H9 (cell line): ENCODE measurements around the gene SYT7. TPM values are rescaled to one million over a fixed set of nuclear protein-coding genes. Genes with fewer than 3 reads are reported as not detected.

Experiments
- DNase-seq: peaks from one replicate; pipeline ENCODE4 v3.0.0-alpha.2; 2017
- H2AFZ ChIP-seq: one replicate; pipeline ENCODE4 v1.6.1; 2013; ENCODE audit warnings: mild to moderate bottlenecking, low read length, control low read depth, moderate library complexity
- H2AK5ac ChIP-seq: 2 replicates; pipeline ENCODE4 v1.6.1; 2013; ENCODE audit warnings: low read length, control low read depth, mixed read lengths; ENCODE audit not compliant: insufficient read length
- H2BK120ac ChIP-seq: one replicate; pipeline ENCODE4 v1.6.1; 2013; ENCODE audit warnings: low read depth, mild to moderate bottlenecking, low read length, control low read depth, inconsistent platforms; ENCODE audit not compliant: poor library complexity, severe bottlenecking
- H2BK12ac ChIP-seq: 2 replicates; pipeline ENCODE4 v1.6.1; 2013; ENCODE audit warnings: low read length, control low read depth, mixed read lengths, low read depth; ENCODE audit not compliant: insufficient read length
- H2BK15ac ChIP-seq: 2 replicates; pipeline ENCODE4 v1.6.1; 2013; ENCODE audit warnings: low read depth, low read length, control low read depth
- H2BK20ac ChIP-seq: one replicate; pipeline ENCODE4 v1.6.1; 2013; ENCODE audit warnings: low read depth, mild to moderate bottlenecking, low read length, control low read depth, inconsistent platforms; ENCODE audit not compliant: poor library complexity, severe bottlenecking
- H2BK5ac ChIP-seq: 2 replicates; pipeline ENCODE4 v1.6.1; 2013; ENCODE audit warnings: low read length, control low read depth, mixed read lengths; ENCODE audit not compliant: insufficient read length
- H3K14ac ChIP-seq: 2 replicates; pipeline ENCODE4 v1.6.1; 2013; ENCODE audit warnings: low read length, control low read depth; ENCODE audit not compliant: insufficient read depth
- H3K18ac ChIP-seq: 2 replicates; pipeline ENCODE4 v1.6.1; 2013; ENCODE audit warnings: low read depth, mild to moderate bottlenecking, mixed read lengths, low read length, control low read depth; ENCODE audit not compliant: insufficient read length
- H3K23ac ChIP-seq: 2 replicates; pipeline ENCODE4 v1.6.1; 2013; ENCODE audit warnings: low read length, control low read depth, mixed read lengths, low read depth; ENCODE audit not compliant: insufficient read length
- H3K23me2 ChIP-seq: 2 replicates; pipeline ENCODE4 v1.6.1; 2013; ENCODE audit warnings: low read depth, mild to moderate bottlenecking, mixed read lengths, low read length, control low read depth; ENCODE audit not compliant: insufficient read length, poor library complexity, severe bottlenecking
- H3K27ac ChIP-seq: 2 replicates; pipeline ENCODE4 v1.5.1; 2013; ENCODE audit warnings: low read length, control low read depth, mixed read lengths, low read depth; ENCODE audit not compliant: insufficient read length
- H3K27me3 ChIP-seq: 2 replicates; pipeline ENCODE4 v1.6.1; 2013; ENCODE audit warnings: low read length, control low read depth, inconsistent platforms; ENCODE audit not compliant: insufficient read depth
- H3K4ac ChIP-seq: 2 replicates; pipeline ENCODE4 v1.6.1; 2013; ENCODE audit warnings: low read depth, mild to moderate bottlenecking, control low read depth, inconsistent platforms, low read length, moderate library complexity
- H3K4me1 ChIP-seq: 2 replicates; pipeline ENCODE4 v1.6.1; 2013; ENCODE audit warnings: low read length, control low read depth, inconsistent platforms; ENCODE audit not compliant: insufficient read depth
- H3K4me2 ChIP-seq: 2 replicates; pipeline ENCODE4 v1.6.1; 2013; ENCODE audit warnings: low read length, control low read depth, mixed read lengths; ENCODE audit not compliant: insufficient read length, insufficient read depth
- H3K56ac ChIP-seq: 2 replicates; pipeline ENCODE4 v1.6.1; 2013; ENCODE audit warnings: low read depth, mild to moderate bottlenecking, mixed read lengths, low read length, control low read depth; ENCODE audit not compliant: insufficient read length
- H3K79me1 ChIP-seq: 2 replicates; pipeline ENCODE4 v1.6.1; 2013; ENCODE audit warnings: low read depth, mild to moderate bottlenecking, moderate library complexity, low read length, control low read depth, inconsistent platforms; ENCODE audit not compliant: insufficient read depth, poor library complexity, severe bottlenecking
- H3K79me2 ChIP-seq: 2 replicates; pipeline ENCODE4 v1.6.1; 2013; ENCODE audit warnings: low read length, control low read depth, inconsistent platforms; ENCODE audit not compliant: insufficient read depth
- H3K9ac ChIP-seq: 2 replicates; pipeline ENCODE4 v1.6.1; 2013; ENCODE audit warnings: low read length, control low read depth, mixed read lengths; ENCODE audit not compliant: insufficient read length; ENCODE audit errors: extremely low read depth
- H3K9me3 ChIP-seq: one replicate; pipeline ENCODE4 v1.6.1; 2013; ENCODE audit warnings: low read depth, low read length, inconsistent platforms; ENCODE audit not compliant: control insufficient read depth
- H3T11ph ChIP-seq: one replicate; pipeline ENCODE4 v1.6.1; 2013; ENCODE audit warnings: mild to moderate bottlenecking, low read length, control low read depth, inconsistent platforms
- H4K20me1 ChIP-seq: one replicate; pipeline ENCODE4 v1.6.1; 2013; ENCODE audit not compliant: control insufficient read depth, insufficient read length, insufficient read depth
- H4K5ac ChIP-seq: 2 replicates; pipeline ENCODE4 v1.6.1; 2013; ENCODE audit warnings: low read depth, mild to moderate bottlenecking, mixed read lengths, low read length, control low read depth; ENCODE audit not compliant: insufficient read length
- H4K8ac ChIP-seq: replicated peaks from 2 replicates; pipeline ENCODE4 v1.6.1; 2013; ENCODE audit warnings: low read length, control low read depth, mixed read lengths, low read depth; ENCODE audit not compliant: insufficient read length
- H4K91ac ChIP-seq: 2 replicates; pipeline ENCODE4 v1.6.1; 2013; ENCODE audit warnings: low read depth, mild to moderate bottlenecking, moderate library complexity, mixed read lengths, low read length, control low read depth; ENCODE audit not compliant: insufficient read length
- H3K27ac Mint-ChIP-seq, 3 experiments: 2 replicates in 2 of 3; 3 replicates in 1 of 3; pipeline ENCODE4 v1.8.0; 2020 to 2021; ENCODE audit warnings: mixed read lengths in 3 of 3, mild to moderate bottlenecking in 1 of 3, moderate library complexity in 1 of 3
- H3K27me3 Mint-ChIP-seq: 2 replicates; pipeline ENCODE4 v1.8.0; 2021; ENCODE audit warnings: low read depth, mild to moderate bottlenecking, moderate library complexity, mixed read lengths
- H3K36me3 Mint-ChIP-seq, 3 experiments: 2 replicates in 2 of 3; 3 replicates in 1 of 3; pipeline ENCODE4 v1.8.0; 2020 to 2021; ENCODE audit warnings: low read depth in 3 of 3, mixed read lengths in 3 of 3; ENCODE audit not compliant: insufficient read depth in 1 of 3
- H3K4me1 Mint-ChIP-seq, 2 experiments: 2 replicates each; pipeline ENCODE4 v1.8.0; 2020; ENCODE audit warnings: mixed read lengths in 2 of 2
- H3K4me3 Mint-ChIP-seq, 2 experiments: 2 replicates in 1 of 2; 3 replicates in 1 of 2; pipeline ENCODE4 v1.8.0; 2020 to 2021; ENCODE audit warnings: mild to moderate bottlenecking in 2 of 2, mixed read lengths in 2 of 2, moderate library complexity in 1 of 2
- H3K9me3 Mint-ChIP-seq, 2 experiments: 2 replicates in 1 of 2; 3 replicates in 1 of 2; pipeline ENCODE4 v1.8.0; 2020; ENCODE audit warnings: mild to moderate bottlenecking in 2 of 2, mixed read lengths in 2 of 2, moderate library complexity in 1 of 2
- WGBS: extraction: QIAGEN DNeasy Blood & Tissue Kit; methylation state at CpG from one replicate; pipeline ENCODE4 v1.1.7; 2013; ENCODE audit warnings: missing lambda C conversion rate, low lambda C conversion rate, mixed read lengths; ENCODE audit not compliant: insufficient read length; ENCODE audit errors: extremely low coverage; 5-methylcytosine and 5-hydroxymethylcytosine counted together
- total RNA-seq: library from RNA; stranded (reverse); gene quantifications from 2 replicates; pipeline ENCODE4 v1.2.1, GENCODE V29; 2021
- TF ChIP-seq, protein P1 (sequence below): fragments of 200-600 bp; sonication (generic); conservative IDR thresholded peaks from 3 replicates; pipeline ENCODE4 v1.8.0; 2021; ENCODE audit warnings: antibody characterized with exemption, mild to moderate bottlenecking

SYT7 gene
- total RNA-seq, 1 experiment from 2014 or later = 8.8 TPM

DNA sequence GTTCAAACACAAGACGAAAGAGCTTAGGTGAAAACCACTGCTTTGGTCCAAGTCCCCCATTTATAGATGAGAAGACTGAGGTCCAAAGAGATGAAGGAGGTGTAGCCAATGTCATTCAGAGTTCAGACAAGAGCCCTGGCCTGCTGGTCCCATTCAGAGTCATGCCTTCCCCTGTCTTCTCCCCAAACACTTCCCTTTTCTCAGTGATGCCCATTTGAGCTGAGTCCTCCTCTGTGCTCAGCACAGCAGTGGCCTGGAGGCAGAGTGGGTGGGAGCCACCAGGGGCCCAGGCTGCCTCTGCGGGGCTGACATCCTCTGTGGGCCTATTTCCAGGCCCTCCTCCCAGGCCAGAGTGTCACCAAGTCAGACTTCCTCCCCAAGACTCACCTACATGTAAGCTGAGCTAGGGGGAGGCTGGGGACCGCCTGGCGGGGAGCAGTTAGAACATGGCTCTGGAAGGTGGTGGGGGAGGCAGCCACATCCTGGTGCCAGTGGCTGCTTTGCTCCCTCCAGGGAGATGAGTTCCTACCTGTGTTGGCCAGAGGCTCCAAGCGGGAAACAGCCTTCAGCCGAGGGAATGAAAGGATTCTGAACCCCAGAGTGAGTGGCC lies 94.8 kb downstream of the SYT7 start:
- Histone ChIP-seq H3K4ac (no peak overlapping the region), H3K23me2 (no peaks in the 10 kb centered on the region), H3K56ac (no peak overlapping the region), H3T11ph (no peak overlapping the region), H2AK5ac (no peak overlapping the region), H3K79me2 (no peaks in the 10 kb centered on the region), H3K18ac (no peak overlapping the region), H3K4me2 (no peak overlapping the region), H3K79me1 (no peaks in the 10 kb centered on the region), H2AFZ (no peak overlapping the region), H3K4me1 (peaks cover 3% of the 10 kb centered on the region; the same call in 1 of the 2 replicates), H2BK20ac (no peak overlapping the region), H3K27ac (no peak overlapping the region), H2BK120ac (no peak overlapping the region), H4K91ac (no peak overlapping the region), H2BK12ac (no peak overlapping the region), H3K23ac (no peak overlapping the region), H3K27me3 (no peaks in the 10 kb centered on the region), H3K14ac (no peak overlapping the region), H3K9ac (no peak overlapping the region), H4K8ac (no peak overlapping the region), H4K5ac (no peak overlapping the region), H2BK5ac (no peak overlapping the region), H4K20me1 (peaks cover 4% of the 10 kb centered on the region), H3K9me3 (no peaks in the 10 kb centered on the region), H2BK15ac (no peak overlapping the region)
- Mint-ChIP-seq H3K27ac (no peak overlapping the region), H3K9me3 (no peaks in the 10 kb centered on the region; a peak in 1 of 5 replicates), H3K27me3 (peaks cover 32% of the 10 kb centered on the region), H3K4me1 (peaks cover 35 to 52% of the 10 kb centered on the region in 2 experiments), H3K4me3 (no peak overlapping the region), H3K36me3 (peaks cover 3 to 5% (median 4%) of the 10 kb centered on the region in 3 experiments; a peak in 5 of 7 replicates)
- TF ChIP-seq, protein P1, sequence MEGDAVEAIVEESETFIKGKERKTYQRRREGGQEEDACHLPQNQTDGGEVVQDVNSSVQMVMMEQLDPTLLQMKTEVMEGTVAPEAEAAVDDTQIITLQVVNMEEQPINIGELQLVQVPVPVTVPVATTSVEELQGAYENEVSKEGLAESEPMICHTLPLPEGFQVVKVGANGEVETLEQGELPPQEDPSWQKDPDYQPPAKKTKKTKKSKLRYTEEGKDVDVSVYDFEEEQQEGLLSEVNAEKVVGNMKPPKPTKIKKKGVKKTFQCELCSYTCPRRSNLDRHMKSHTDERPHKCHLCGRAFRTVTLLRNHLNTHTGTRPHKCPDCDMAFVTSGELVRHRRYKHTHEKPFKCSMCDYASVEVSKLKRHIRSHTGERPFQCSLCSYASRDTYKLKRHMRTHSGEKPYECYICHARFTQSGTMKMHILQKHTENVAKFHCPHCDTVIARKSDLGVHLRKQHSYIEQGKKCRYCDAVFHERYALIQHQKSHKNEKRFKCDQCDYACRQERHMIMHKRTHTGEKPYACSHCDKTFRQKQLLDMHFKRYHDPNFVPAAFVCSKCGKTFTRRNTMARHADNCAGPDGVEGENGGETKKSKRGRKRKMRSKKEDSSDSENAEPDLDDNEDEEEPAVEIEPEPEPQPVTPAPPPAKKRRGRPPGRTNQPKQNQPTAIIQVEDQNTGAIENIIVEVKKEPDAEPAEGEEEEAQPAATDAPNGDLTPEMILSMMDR = no peak
- WGBS = no CpG with 5 or more reads among the region's 6 CpGs
- no peak for DNase-seq
